GM18909 (cell line): Measurements from ENCODE around the gene ARL8A.
A peak's percentile ranks its signal among the peaks of the same experiment; 100 is the strongest.
"Not testable (repeated sequence)": the region's sequence is repeated elsewhere in the genome, so short reads cannot be mapped to it uniquely, and the experiment has no call there.

Source experiments
- ATAC-seq: cut with Tn5 transposase; IDR thresholded peaks from one replicate; pipeline ENCODE4 v1.9.1; 2021; ENCODE audit warnings: mild to moderate bottlenecking; ENCODE audit not compliant: unreplicated experiment, poor library complexity

ARL8A gene

DNA sequence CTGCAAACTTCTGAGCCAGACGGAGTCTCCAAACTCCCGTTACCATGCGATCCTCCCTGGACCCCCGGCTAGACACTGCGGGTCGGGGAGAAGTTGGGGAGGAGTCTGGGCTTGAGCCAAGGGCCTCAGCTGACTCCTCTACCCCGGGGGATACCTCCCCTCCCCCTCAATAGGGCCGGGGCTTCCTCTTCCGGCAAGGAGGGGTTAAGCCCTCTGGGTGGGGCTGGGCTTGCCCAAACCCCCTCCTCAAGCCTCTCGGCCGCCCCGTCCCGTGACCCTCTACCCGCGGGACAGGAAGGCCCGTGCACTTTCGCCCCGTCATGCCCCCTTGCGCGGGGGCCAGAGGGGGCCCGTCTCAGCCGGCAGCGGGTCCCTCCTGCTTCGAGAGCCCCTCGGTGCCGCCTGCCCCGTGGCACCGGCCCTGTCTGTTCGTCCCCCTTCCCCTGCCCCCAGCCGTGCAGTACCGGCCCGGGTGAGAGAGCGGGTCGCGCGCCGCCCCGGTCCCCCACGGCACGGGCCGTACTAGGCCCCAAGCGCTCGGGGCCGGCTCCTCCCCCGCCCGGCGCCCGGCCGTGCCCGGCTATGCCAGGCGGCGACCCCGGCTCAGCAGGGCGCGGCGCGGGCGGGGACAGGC lies 652 bp downstream of the ARL8A start:
- ATAC-seq, result peak; percentile 43

DNA sequence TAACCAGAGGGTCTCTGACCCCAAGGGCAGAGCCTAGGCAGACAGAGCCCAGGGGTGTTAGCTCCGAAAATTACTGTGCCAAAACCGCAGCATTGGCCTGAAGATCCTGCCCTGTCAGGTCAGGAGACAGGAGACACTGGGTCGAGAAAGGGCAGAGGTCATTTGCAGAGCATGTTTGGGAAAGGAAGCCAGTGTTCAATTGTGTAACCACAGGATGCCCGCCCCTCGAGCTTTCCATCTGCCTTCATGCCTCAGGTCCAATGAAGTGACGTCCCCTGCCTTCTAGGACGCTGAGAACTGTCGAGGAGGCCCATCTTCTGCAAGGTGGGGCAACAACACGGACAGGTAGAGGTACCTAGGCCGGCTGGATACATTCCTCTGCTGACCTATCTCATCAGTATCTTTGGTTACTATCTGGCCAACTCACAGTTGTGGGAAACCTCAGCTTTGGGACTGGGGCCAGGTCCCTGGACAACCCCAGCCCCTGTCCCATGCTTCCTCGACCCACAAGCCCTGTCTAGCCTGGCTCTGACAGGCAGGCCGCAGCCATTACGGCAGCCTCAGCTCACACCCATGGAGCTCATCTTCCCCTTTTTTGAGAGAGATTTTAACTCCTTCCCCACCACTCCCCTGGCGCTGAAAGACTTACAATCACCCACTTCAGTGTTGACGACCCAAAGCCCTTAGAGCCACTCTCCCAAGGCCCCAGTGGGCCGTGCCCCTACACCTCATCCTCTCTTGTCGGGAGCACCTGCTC lies 1.3 kb downstream of the ARL8A start:
- ATAC-seq, result peak; percentile 13

DNA sequence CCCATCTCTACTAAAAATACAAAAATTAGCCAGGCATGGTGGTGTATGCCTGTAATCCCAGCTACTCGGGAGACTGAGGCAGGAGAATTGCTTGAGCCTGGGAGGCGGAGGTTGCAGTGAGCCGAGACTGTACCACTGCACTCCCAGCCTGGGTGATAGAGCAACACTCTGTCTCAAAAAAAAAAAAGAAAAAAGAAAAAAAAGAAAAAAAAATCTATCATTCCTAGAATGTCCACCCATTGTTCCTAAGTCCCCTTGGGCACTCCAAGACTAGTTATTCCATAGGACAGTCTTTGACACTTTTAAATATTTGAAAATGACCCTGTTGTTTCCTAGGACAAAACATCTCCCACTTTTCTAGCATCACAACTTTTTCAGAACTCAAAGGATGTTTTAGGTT lies 3.1 kb downstream of the ARL8A start:
- ATAC-seq, result not testable (repeated sequence)

DNA sequence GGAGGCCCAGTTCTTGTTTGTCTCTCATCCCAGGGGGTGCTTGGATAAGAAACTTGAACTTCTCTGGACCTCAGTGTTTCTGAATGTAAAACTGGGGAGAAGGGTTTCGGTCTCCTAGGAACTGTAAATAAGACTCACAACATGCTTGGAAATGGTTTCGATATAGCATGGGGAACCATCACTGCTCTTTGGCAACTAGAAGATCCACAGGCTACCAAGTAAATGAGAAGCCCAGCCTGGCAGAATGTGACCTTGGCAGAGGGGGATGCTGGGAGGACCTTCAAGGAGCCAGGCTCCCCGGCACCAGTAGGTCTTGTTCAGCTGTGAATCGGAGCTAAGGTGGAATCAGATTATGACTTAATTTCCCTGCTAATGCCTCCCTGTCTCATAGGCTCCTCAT lies 3.7 kb downstream of the ARL8A start:
- no peak for ATAC-seq

DNA sequence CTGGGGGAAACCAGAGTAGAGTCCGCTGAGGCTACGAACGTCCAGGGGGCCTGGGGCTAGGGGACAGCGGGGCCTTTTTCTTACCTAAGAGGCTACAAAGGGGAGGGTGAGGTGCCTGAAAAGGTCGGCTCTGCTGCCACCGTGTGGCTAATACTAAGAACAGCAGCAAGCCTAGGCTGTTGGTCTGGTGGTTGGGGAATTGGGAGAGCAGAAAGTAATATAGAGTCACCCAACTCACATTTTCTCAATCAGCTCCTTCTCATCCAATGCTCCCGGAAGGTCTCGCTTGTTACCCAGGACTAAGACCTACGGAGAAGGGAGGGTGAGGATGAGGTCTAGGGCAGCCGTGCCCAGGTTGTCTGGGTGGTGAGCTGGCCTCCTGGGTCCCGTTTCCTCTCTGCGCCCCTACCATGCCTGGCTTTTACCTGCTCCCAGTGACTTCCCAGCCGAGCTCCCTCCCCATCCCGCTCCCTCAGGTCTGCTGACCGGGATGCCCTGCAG lies 9.3 kb downstream of the ARL8A start:
- no peak for ATAC-seq

DNA sequence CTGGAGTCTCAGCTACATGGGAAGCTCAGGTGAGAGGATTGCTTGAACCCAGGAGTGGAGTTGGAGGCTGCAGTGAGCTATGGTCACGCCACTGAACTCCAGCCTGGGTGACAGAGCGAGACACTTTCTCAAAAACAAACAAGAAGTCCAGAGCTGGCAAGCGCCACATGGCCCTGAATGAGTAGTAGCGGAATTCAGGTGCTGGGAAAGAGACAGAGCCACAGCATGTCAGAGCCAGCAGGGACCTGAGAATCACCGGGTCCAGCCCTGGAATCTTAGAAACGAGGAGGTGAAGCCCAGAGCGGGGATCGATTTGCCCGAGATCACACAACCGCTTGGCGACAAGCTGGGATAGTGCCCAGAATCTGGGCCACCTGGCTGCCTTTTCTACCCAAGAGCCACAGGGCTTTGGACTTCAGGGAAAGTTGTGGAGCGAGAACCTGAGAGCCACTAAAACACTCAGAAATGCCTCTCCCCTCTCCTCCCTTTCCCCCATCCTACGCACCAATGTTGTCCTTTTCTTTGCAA lies 9.8 kb downstream of the ARL8A start:
- ATAC-seq, result no peak

DNA sequence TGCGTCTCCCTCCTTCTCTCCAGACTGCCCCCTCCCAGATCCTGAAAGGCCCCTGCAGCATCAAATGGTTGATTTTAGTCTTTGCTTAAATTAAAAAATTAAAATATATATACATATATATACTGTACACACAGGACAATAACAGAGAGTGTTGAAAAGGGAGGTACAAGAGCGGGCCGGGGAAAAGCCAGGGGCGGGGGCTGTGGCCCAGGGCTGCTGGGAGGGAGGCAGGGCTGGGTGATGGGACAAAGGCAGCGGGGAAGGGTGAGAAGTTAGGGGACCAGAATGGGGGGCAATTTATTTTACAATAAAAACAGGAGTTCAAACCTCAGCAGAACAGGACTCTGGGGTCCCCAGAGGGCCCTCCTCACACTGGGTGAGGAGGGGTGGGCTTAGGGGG lies 10.5 kb downstream of the ARL8A start:
- no peak for ATAC-seq

DNA sequence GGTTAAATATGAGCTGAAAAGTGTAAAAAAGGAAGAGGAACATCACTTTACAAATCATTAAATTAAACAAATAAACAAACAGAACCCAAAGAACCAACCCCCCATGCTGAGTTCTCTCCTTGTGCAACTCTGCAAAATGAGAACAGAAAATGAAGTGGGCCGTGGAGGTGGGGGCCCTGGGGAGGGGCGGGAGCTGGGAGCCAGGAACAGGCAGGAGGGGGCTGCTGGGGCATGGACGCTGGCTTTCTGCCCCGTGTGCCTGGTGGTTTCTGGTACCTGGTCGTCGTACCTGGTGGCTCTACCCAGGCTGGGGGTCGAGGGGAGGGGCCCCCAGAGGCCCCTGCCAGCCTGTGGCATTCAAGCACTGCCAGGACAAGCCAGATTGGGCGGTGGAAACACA lies 11.0 kb downstream of the ARL8A start:
- no peak for ATAC-seq

DNA sequence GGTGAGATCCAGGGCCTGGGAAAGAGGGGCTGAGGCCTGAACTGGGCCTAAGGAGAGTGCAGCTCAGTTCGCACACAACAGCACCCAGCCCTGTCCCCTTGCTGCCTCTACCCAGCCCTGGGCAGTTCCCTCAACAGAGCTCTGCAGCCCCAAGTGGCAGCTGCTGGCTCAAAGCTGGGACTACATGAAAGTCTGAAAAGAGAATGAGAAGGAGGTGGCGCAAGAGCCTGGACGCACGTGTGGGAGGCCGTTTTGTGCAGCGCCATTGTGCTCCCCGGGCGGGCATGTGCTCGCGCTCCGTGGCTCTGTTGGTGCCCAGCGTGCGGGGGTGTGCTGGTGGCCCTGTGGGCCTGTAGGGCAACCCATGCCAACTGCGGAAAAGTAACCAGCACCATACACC lies 11.5 kb downstream of the ARL8A start:
- ATAC-seq, result no peak

DNA sequence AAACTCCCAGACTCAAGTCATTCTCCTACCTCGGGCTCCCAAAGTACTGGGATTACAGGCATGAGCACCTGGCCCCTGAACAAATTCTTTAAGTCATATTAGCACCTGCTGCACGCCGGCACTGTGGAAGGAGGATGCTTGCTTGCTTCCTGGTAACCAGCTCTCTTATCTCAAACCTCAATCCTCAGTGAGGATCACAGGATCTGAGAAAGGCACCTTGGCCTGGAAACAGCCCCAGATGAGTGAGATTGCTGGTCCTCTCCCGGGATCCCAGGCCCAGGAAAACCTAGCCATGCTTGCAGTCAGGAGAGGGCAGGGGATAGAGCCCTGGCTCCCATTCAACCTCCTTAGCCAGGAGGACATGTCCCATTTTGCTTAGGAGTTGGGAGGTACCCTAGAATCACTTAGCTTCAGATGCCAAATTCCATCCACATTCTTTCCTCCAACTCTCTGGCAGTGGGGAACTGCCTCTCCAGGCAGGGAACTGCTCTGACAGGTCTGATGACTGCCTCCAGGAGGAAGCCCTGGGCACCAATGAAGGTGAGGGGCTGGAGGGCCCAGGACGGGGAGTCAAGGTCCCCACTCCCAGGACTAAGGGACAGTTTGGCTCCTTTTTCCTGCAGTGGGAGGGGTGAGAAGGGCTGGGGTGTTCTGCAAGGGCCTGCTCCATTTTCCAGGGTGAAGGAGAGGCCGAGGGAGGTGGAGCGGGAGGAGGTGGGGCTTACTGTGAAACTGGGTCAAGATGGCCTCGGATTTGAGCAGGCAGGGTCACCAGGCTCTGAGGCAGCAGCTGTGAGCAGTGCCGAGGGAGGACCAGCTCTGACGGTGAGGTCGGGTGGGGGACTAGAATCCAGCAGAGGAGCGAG lies 12.3 kb downstream of the ARL8A start:
- no peak for ATAC-seq

DNA sequence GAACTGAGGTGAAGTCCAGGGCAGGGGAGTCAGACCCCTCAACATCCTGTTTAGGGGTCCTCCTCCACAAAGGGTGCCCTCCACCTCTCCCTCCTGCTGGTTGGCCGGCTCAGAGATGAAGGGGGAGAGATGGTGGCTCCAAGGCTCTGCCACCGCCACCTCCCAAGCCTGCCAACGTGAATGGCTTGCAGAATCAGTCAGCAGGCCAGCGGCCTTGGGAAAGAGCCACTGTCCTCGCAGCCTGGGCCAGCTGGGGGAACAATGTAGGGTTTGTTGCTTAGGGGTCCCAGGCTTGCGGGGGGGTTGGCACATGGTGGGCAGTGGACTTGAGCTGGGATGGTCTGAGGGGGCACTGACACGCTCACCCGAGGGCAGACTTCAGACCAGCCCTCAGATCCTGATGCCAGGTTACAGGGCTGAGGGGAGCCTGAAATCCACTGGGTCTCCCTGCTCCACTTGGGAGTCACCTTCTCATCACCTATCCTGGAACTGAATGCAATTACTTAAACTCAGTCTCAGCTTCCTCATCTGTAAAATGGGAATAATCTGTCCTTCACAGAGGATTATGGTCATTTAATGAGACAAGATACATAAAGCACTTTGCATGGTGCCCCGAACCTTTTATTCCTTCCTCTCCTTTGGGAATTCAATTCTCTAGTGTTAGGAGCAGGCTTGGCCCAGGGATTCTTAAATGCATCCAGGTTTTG lies 13.6 kb downstream of the ARL8A start:
- ATAC-seq, result no peak

DNA sequence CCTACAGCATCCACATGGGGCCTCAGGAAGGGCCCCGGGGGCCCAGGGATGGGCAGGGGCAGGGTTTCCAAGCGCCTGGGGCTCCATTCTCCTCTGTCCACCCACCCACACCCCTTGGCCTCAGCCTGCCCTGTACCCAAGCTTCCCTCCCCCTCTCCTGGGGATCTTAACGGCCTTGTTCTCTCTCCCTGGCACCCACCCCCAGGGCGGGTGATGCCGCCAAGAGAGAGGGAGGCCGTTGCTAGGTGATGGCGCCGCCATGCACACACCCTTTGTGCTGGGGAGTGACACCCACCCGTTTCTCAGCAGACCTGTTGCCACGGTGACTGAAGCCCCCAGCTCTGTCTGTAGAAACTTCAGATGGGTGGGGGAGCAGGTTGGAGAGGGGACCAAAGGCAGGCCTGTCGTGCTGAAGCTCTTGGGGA lies 14.2 kb downstream of the ARL8A start:
- no peak for ATAC-seq

DNA sequence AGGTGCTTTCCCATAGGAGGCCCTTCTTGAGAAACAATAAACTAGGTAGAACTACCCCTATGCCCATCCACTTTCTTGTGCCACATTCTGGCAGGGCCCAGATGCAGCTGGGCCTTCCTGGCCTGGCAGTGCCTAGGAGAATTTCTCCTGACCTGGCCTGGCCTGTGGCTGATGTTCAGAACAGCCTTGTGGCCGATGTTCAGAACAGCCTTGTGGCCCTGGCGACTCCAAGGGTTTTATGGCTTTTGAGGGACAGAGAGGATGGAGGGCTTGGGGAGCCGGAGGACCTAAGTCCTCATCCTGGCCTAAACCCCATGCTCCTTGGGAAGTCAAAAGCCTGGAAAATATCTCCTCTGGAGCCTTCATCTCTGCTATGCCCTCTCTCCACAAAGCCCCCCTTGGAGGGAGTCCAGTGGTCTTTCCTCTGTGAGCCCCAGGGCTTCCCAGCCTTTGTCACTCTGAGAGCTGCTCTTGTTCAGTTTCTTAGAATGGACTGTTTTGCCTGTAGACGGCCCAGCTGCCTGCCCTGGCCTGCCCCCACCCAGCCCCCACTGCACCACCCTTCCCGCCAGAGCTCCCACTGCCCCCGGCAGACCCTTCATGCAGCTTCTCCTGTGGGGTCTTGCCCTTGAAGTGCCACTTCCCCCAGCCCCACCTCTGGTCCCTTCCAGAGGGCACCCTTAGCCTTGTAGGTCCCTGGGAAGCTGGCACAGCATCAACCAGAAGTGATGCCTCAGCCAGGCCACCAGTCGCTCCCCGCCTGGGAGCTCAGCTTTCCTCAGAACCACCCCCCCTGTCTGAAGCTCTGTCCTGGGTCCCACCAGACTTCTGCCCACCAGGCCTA lies 14.9 kb downstream of the ARL8A start:
- no peak for ATAC-seq

DNA sequence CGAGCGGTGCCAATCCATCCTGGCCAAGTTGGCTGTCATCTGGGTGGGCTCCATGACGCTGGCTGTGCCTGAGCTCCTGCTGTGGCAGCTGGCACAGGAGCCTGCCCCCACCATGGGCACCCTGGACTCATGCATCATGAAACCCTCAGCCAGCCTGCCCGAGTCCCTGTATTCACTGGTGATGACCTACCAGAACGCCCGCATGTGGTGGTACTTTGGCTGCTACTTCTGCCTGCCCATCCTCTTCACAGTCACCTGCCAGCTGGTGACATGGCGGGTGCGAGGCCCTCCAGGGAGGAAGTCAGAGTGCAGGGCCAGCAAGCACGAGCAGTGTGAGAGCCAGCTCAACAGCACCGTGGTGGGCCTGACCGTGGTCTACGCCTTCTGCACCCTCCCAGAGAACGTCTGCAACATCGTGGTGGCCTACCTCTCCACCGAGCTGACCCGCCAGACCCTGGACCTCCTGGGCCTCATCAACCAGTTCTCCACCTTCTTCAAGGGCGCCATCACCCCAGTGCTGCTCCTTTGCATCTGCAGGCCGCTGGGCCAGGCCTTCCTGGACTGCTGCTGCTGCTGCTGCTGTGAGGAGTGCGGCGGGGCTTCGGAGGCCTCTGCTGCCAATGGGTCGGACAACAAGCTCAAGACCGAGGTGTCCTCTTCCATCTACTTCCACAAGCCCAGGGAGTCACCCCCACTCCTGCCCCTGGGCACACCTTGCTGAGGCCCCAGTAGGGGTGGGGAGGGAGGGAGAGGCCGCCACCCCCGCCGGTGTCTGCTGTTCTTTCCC lies 16.5 kb downstream of the ARL8A start:
- ATAC-seq, result no peak

DNA sequence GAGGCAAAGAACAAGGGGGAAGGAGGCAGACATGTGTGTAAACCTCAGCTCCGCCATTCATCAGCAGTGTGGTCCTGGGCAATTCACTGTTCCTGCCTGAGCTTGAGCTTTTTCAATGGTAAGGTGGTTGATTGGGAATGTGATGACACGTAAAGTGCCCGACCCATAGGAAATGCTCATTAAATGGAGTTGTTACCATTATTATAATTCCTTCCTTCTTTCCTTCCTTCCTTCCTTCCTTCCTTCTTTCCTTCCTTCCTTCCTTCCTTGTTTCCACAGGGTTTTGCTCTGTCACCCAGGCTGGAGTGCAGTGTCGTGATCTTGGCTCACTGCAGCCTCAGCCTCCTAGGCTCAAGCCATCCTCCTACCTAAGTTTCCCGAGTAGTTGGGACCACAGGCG lies 17.5 kb downstream of the ARL8A start:
- ATAC-seq, result no peak

DNA sequence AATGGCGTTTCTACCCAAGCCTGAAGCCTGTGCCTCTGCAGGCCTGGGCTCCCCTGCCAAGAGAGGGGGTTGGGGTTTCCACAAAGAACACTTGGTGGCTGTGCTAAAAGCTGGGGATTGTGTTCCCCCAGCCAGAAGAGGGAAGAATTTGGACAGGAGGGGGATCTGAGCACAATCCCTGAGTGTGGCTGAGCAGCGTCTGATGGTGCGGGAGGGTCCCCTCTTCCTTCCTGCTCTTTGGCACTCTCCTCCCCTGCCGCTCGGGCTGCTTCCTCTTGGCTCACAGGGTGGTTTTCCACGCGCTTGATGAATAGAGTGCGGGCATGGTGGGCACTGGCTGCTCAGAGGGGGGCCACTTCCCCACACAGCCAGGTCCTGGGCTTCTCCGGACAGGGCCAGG lies 18.1 kb downstream of the ARL8A start:
- ATAC-seq, result no peak

DNA sequence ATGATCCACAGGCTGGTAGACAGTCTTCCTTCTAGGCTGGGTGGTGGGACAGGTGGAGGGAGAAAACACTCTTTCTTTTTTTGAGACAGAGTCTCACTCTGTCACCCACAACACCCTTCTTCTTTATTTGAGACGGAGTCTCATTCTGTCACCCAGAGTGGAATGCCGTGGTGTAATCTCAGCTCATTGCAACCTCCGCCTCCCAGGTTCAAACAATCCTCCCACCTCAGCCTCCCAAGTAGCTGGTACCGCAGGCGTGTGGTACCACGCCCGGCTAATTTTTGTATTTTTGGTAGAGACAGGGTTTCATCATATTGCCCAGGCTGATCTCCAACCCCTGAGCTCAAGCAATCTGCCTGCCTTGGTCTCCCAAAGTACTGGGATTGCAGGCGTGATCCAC lies 18.9 kb downstream of the ARL8A start:
- no peak for ATAC-seq

DNA sequence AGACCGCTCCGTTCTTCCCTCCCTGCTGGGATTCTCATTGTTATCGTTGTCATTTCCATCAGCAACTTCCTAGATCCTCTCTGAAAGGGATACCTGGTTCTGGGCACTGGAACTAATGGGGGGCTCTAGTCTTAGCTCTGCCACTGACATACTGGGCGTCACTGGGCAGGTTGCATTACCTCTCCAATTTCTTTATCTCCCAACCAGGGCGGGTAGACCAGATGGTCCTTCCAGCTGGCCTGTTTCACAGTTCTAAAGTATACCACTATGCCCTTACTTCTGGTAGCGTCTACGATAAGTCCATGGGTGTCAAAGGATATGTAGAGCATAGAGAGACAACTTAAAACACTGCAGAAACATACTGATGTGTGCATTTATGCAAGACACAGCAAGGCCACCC lies 20.4 kb downstream of the ARL8A start:
- ATAC-seq, result no peak
